GM12801 (cell line): ENCODE measurements around the gene SPP1.

Experiments used
- CTCF ChIP-seq: IDR thresholded peaks from one replicate; pipeline ENCODE4 v1.5.1; 2011; ENCODE audit warnings: control low read depth; ENCODE audit not compliant: insufficient read length; ENCODE audit errors: extremely low read depth

The SPP1 gene

GRCh38 chr4:87975466-87975865 lies at the start of gene SPP1:
SPP1 (plus strand) TSS chr4:87975714; CDS start chr4:87976896, 1,182 bp downstream.
- TF ChIP-seq CTCF, result no peak

- TF ChIP-seq CTCF, result no peak
Measured at GRCh38 chr4:87926554-87927098, 48.9 kb upstream of the SPP1 start.

- TF ChIP-seq CTCF, result no peak
Measured at GRCh38 chr4:87930629-87931028, 44.9 kb upstream of the SPP1 start.

- TF ChIP-seq CTCF, result no peak
Measured at GRCh38 chr4:87931932-87932331, 43.6 kb upstream of the SPP1 start.

GRCh38 chr4:87932718-87933141 lies 42.8 kb upstream of the SPP1 start:
- no peak for TF ChIP-seq CTCF

GRCh38 chr4:87933337-87933736 lies 42.2 kb upstream of the SPP1 start:
- TF ChIP-seq CTCF, result no peak

- no peak for TF ChIP-seq CTCF
Measured at GRCh38 chr4:87934157-87934704, 41.3 kb upstream of the SPP1 start.
